Tibial nerve (tissue), 4 donors: ENCODE data around the gene XIRP2.

Experiments used
- EP300 ChIP-seq, 2 donors: sonication (generic); formaldehyde crosslinking; IDR thresholded peaks; one replicate each; pipeline ENCODE4 v1.6.1; 2017; ENCODE audit warnings: antibody characterized with exemption in 2 of 2, mild to moderate bottlenecking in 1 of 2
- POLR2A ChIP-seq, 2 donors: fragments of 450-650 bp; IDR thresholded peaks; one replicate each; pipeline ENCODE4 v1.6.1; 2017; ENCODE audit warnings: antibody characterized with exemption in 2 of 2, mild to moderate bottlenecking in 2 of 2, moderate library complexity in 2 of 2
- TF ChIP-seq, protein P1 (sequence below), 5 experiments: fragments of 200-600 bp in 3 of 5; fragments of 450-650 bp in 2 of 5; sonication (generic) in 3 of 5; IDR thresholded peaks; one replicate each; pipeline ENCODE4 v1.5.1; 2016 to 2019; ENCODE audit warnings: antibody characterized with exemption in 5 of 5, mild to moderate bottlenecking in 3 of 5, moderate library complexity in 2 of 5

DNA sequence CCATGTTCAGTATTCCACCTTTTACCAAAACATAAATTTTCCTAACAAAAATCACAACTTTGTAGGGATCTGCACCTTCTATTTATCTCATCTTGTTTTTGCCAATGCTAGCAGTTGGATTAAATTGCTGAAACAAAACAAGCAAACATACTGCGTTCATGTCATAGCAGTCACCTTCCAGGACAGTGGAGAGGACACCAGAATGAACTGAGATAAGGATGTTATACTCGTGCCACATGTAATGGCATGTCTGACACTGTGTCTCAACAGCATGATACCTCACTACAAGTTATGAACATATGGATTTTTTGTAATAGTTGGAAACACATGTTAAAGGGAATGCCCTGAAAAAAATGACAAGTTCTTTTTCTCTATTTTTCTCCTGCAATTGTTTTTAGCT is 245.3 kb downstream of the XIRP2 start:
- TF ChIP-seq, protein P1, sequence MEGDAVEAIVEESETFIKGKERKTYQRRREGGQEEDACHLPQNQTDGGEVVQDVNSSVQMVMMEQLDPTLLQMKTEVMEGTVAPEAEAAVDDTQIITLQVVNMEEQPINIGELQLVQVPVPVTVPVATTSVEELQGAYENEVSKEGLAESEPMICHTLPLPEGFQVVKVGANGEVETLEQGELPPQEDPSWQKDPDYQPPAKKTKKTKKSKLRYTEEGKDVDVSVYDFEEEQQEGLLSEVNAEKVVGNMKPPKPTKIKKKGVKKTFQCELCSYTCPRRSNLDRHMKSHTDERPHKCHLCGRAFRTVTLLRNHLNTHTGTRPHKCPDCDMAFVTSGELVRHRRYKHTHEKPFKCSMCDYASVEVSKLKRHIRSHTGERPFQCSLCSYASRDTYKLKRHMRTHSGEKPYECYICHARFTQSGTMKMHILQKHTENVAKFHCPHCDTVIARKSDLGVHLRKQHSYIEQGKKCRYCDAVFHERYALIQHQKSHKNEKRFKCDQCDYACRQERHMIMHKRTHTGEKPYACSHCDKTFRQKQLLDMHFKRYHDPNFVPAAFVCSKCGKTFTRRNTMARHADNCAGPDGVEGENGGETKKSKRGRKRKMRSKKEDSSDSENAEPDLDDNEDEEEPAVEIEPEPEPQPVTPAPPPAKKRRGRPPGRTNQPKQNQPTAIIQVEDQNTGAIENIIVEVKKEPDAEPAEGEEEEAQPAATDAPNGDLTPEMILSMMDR (IDR thresholded peaks at IDR 0.05): no peak
- TF ChIP-seq POLR2A (IDR thresholded peaks at IDR 0.05): no peak
- TF ChIP-seq EP300 (IDR thresholded peaks at IDR 0.05): no peak
